Gastrocnemius medialis (tissue), 4 donors: ENCODE results near the gene TRA2A.

Experiments used
- POLR2A ChIP-seq, 2 donors: fragments of 450-650 bp; IDR thresholded peaks; one replicate each; pipeline ENCODE4 v1.6.1; 2017; ENCODE audit warnings: antibody characterized with exemption in 2 of 2, mild to moderate bottlenecking in 2 of 2, moderate library complexity in 2 of 2
- TF ChIP-seq, protein P1 (sequence below), 5 experiments: fragments of 450-650 bp in 3 of 5; fragments of 200-600 bp in 2 of 5; sonication (generic) in 2 of 5; IDR thresholded peaks in 4 of 5; conservative IDR thresholded peaks in 1 of 5; 1 replicate in 4 of 5; 2 replicates in 1 of 5; pipeline ENCODE4 v1.5.1; 2016 to 2019; ENCODE audit warnings: antibody characterized with exemption in 5 of 5, mild to moderate bottlenecking in 3 of 5, moderate library complexity in 3 of 5

DNA sequence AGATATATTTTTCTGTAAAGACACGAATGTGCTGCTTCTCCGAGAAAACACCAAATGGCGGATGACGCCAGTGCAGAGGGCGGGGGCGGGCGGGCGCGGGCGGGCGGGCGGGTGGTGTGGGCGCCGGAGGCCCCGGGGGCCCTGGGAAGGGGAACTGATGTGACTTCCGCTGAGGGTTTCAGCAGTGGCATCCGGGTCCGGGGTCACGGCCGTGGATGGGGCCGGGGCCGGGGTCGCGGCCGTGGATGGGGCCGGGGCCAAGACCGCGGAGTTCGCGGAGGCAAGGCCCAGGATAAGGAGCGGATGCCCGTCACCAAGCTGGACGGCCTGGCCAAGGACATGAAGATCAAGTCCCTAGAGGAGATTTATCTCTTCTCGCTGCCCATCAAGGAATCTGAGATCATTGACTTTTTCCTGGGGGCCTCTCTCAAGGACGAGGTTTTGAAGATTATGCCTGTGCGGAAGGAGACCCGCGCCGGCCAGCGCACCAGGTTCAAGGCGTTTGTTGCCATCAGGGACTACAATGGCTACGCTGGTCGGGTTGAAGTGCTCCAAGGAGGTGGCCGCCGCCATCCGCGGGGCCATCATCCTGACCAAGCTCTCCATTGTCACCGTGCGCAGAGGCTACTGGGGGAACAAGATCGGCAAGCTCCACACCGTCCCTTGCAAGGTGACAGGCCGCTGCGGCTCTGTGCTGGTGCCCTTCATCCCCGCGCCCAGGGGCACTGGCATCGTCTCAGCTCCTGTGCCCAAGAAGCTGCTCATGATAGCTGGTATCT, 41.2 kb downstream of the TRA2A start:
- TF ChIP-seq, protein P1, sequence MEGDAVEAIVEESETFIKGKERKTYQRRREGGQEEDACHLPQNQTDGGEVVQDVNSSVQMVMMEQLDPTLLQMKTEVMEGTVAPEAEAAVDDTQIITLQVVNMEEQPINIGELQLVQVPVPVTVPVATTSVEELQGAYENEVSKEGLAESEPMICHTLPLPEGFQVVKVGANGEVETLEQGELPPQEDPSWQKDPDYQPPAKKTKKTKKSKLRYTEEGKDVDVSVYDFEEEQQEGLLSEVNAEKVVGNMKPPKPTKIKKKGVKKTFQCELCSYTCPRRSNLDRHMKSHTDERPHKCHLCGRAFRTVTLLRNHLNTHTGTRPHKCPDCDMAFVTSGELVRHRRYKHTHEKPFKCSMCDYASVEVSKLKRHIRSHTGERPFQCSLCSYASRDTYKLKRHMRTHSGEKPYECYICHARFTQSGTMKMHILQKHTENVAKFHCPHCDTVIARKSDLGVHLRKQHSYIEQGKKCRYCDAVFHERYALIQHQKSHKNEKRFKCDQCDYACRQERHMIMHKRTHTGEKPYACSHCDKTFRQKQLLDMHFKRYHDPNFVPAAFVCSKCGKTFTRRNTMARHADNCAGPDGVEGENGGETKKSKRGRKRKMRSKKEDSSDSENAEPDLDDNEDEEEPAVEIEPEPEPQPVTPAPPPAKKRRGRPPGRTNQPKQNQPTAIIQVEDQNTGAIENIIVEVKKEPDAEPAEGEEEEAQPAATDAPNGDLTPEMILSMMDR (IDR thresholded peaks at IDR 0.05 in 4 of 5, conservative IDR thresholded peaks at IDR 0.05 in 1 of 5) = no peak
- TF ChIP-seq POLR2A (IDR thresholded peaks at IDR 0.05) = no peak
